GM23338 (cell line): ENCODE measurements around the gene INO80. TPM values are rescaled to one million over a fixed set of nuclear protein-coding genes. Genes with fewer than 3 reads are reported as not detected.

Experiments used
- ATAC-seq: fragments of 200-7000 bp; cut with Tn5 transposase; 3 replicates; pipeline ENCODE4 v1.9.1; 2020
- DNase-seq: peaks from one replicate; pipeline ENCODE4 v3.0.0-alpha.2; 2015; ENCODE audit warnings: low spot score
- H2AFZ ChIP-seq: fragments of 200-600 bp; sonication (generic); 2 replicates; pipeline ENCODE4 v1.8.0; 2016; ENCODE audit warnings: antibody characterized with exemption, mild to moderate bottlenecking, moderate library complexity
- H3F3A ChIP-seq: fragments of 200-600 bp; sonication (generic); replicated peaks from 2 replicates; pipeline ENCODE4 v1.8.0; 2017; ENCODE audit warnings: antibody characterized with exemption, mixed run types, low read depth
- H3K27ac ChIP-seq: fragments of 200-600 bp; sonication (generic); 2 replicates; pipeline ENCODE4 v1.6.1; 2016; ENCODE audit warnings: low read depth
- H3K27me3 ChIP-seq: fragments of 200-600 bp; sonication (generic); 2 replicates; pipeline ENCODE4 v1.8.0; 2016; ENCODE audit warnings: mild to moderate bottlenecking, mixed run types, moderate library complexity; ENCODE audit not compliant: insufficient read depth
- H3K36me3 ChIP-seq: fragments of 200-600 bp; sonication (generic); 2 replicates; pipeline ENCODE4 v1.8.0; 2016; ENCODE audit warnings: mild to moderate bottlenecking; ENCODE audit not compliant: insufficient read depth
- H3K4me1 ChIP-seq: fragments of 200-600 bp; sonication (generic); 2 replicates; pipeline ENCODE4 v1.8.0; 2016; ENCODE audit warnings: mild to moderate bottlenecking, moderate library complexity; ENCODE audit not compliant: insufficient read depth
- H3K4me2 ChIP-seq: fragments of 200-600 bp; sonication (generic); 2 replicates; pipeline ENCODE4 v1.7.1; 2017; ENCODE audit warnings: mixed run types
- H3K4me3 ChIP-seq: fragments of 200-600 bp; sonication (generic); 2 replicates; pipeline ENCODE4 v1.6.1; 2016; ENCODE audit warnings: mixed run types
- H3K79me2 ChIP-seq: fragments of 200-600 bp; sonication (generic); replicated peaks from 2 replicates; pipeline ENCODE4 v1.8.0; 2017; ENCODE audit warnings: mild to moderate bottlenecking; ENCODE audit not compliant: insufficient read depth
- H3K9me2 ChIP-seq: fragments of 200-600 bp; sonication (generic); 2 replicates; pipeline ENCODE4 v1.8.0; 2017; ENCODE audit not compliant: insufficient read depth
- H4K20me1 ChIP-seq: fragments of 200-600 bp; sonication (generic); replicated peaks from 2 replicates; pipeline ENCODE4 v1.8.0; 2017; ENCODE audit warnings: mild to moderate bottlenecking; ENCODE audit not compliant: insufficient read depth
- H3K27ac Mint-ChIP-seq: 2 replicates; pipeline ENCODE4 v1.8.0; 2020; ENCODE audit warnings: inconsistent platforms, mild to moderate bottlenecking, moderate library complexity, mixed read lengths
- H3K27me3 Mint-ChIP-seq: 3 replicates; pipeline ENCODE4 v1.8.0; 2022; ENCODE audit warnings: low read depth, mild to moderate bottlenecking, moderate library complexity, mixed read lengths, inconsistent platforms; ENCODE audit not compliant: insufficient read depth, poor library complexity
- H3K36me3 Mint-ChIP-seq: 3 replicates; pipeline ENCODE4 v1.8.0; 2021; ENCODE audit warnings: low read depth, mild to moderate bottlenecking, inconsistent platforms, moderate library complexity, mixed read lengths
- H3K4me1 Mint-ChIP-seq: 3 replicates; pipeline ENCODE4 v1.8.0; 2020; ENCODE audit warnings: mild to moderate bottlenecking, inconsistent platforms, mixed read lengths
- H3K4me3 Mint-ChIP-seq: 3 replicates; pipeline ENCODE4 v1.8.0; 2021; ENCODE audit warnings: moderate library complexity, mild to moderate bottlenecking, inconsistent platforms, mixed read lengths
- H3K9me3 Mint-ChIP-seq: 3 replicates; pipeline ENCODE4 v1.8.0; 2020; ENCODE audit warnings: moderate library complexity, mild to moderate bottlenecking, inconsistent platforms, mixed read lengths
- CREB1 ChIP-seq: fragments of 250-450 bp; sonication (Bioruptor Pico); IDR thresholded peaks from 2 replicates; pipeline ENCODE4 v1.5.0; 2020; ENCODE audit warnings: low read depth, mild to moderate bottlenecking, moderate library complexity
- ETS1 ChIP-seq: IDR thresholded peaks from 2 replicates; pipeline ENCODE4 v1.6.1; 2016; ENCODE audit warnings: antibody characterized with exemption
- NANOG ChIP-seq: IDR thresholded peaks from 2 replicates; pipeline ENCODE4 v1.6.1; 2016; ENCODE audit warnings: antibody characterized with exemption, borderline replicate concordance
- POLR2AphosphoS5 ChIP-seq: IDR thresholded peaks from 2 replicates; pipeline ENCODE4 v1.6.1; 2016; ENCODE audit warnings: antibody characterized with exemption, low read depth
- REST ChIP-seq: IDR thresholded peaks from one replicate; pipeline ENCODE4 v1.6.1; 2018; ENCODE audit warnings: antibody characterized with exemption; ENCODE audit not compliant: unreplicated experiment
- ZNF114 ChIP-seq: fragments of 250-450 bp; sonication (Bioruptor Pico); IDR thresholded peaks from 2 replicates; pipeline ENCODE4 v1.5.0; 2020; ENCODE audit warnings: mild to moderate bottlenecking, moderate library complexity
- ZNF462 ChIP-seq: fragments of 250-450 bp; sonication (Bioruptor Pico); IDR thresholded peaks from 2 replicates; pipeline ENCODE4 v1.5.0; 2020; ENCODE audit warnings: mild to moderate bottlenecking, moderate library complexity
- polyA plus RNA-seq: library from polyadenylated mRNA; unstranded; fragments of >200 nt; fragmentation: Nextera tagmentation; extraction: Ambion mirVana; gene quantifications from 2 replicates; pipeline ENCODE4 v1.2.1, GENCODE V29; 2016
- total RNA-seq: library from RNA; depleted of rRNA; stranded (reverse); fragments of >200 nt; shearing (Covaris generic); gene quantifications from 2 replicates; pipeline ENCODE4 v1.2.3, GENCODE V29; 2014

The INO80 gene
- total and polyA plus RNA-seq, 2 experiments from 2014 or later, result 6.5 to 24.9 TPM

- DNase-seq (peak; percentile 44), ATAC-seq (peak; percentile 2)
- H3K4me2 ChIP-seq, result peak overlapping the region; percentile 88
- Mint-ChIP-seq H3K27me3 (peaks cover 35% of the 10 kb centered on the region), H3K4me1 (peaks cover 55% of the 10 kb centered on the region), H3K9me3 (no peaks in the 10 kb centered on the region; the same call in none of the 3 replicates), H3K4me3 (peak overlapping the region; percentile 94), H3K27ac (peak overlapping the region; percentile 100), H3K36me3 (peaks cover 48% of the 10 kb centered on the region)
- H3K4me3 ChIP-seq, result peak overlapping the region; percentile 98
- peaks cover 28% of the 10 kb centered on the region for H3K4me1 ChIP-seq
- peaks cover 26% of the 10 kb centered on the region for H3F3A ChIP-seq
- peak overlapping the region; percentile 36 for H3K27ac ChIP-seq
- TF ChIP-seq ZNF114, result no peak
- no peak for TF ChIP-seq CREB1 (CRISPR knock-in tag)
- H4K20me1 ChIP-seq, result no peaks in the 10 kb centered on the region; the same call in 1 of the 2 replicates
- H3K79me2 ChIP-seq, result peaks cover 31% of the 10 kb centered on the region
- H3K27me3 ChIP-seq, result no peaks in the 10 kb centered on the region
- no peak overlapping the region for H2AFZ ChIP-seq
- peaks cover 7% of the 10 kb centered on the region for H3K36me3 ChIP-seq
- no peaks in the 10 kb centered on the region for H3K9me2 ChIP-seq
Measured at GRCh38 chr15:40953713-40954074, 162.4 kb downstream of the INO80 start.

GRCh38 chr15:40952901-40953712 lies 163.0 kb downstream of the INO80 start, which contains the start of gene CHAC1:
Gene CHAC1, plus strand, starts transcription at chr15:40953471. Its CDS starts 113 bp downstream, at chr15:40953584.
- peaks cover 48% of the 10 kb centered on the region for H3K36me3 Mint-ChIP-seq
- H3K4me2 ChIP-seq, result peak within 1 kb of the TSS; percentile 88
- H3F3A ChIP-seq, result peaks cover 26% of the 10 kb centered on the region
- no peaks in the 10 kb centered on the region for H3K27me3 ChIP-seq
- peaks cover 31% of the 10 kb centered on the region for H3K79me2 ChIP-seq
- peak within 1 kb of the TSS; percentile 94 for H3K4me3 Mint-ChIP-seq
- H3K27ac ChIP-seq, result peak within 1 kb of the TSS; percentile 98
- peaks cover 30% of the 10 kb centered on the region for H3K27me3 Mint-ChIP-seq
- peak within 1 kb of the TSS; percentile 100 for H3K27ac Mint-ChIP-seq
- H3K36me3 ChIP-seq, result peaks cover 7% of the 10 kb centered on the region
- peaks cover 53% of the 10 kb centered on the region for H3K4me1 Mint-ChIP-seq
- DNase-seq (peak; percentile 99), ATAC-seq (peak; percentile 83)
- H2AFZ ChIP-seq, result no peak within 1 kb of the TSS
- H3K4me1 ChIP-seq, result peaks cover 34% of the 10 kb centered on the region
- H3K4me3 ChIP-seq, result peak within 1 kb of the TSS; percentile 98
- no peaks in the 10 kb centered on the region for H3K9me2 ChIP-seq
- no peaks in the 10 kb centered on the region; the same call in 1 of the 2 replicates for H4K20me1 ChIP-seq
- no peaks in the 10 kb centered on the region; the same call in none of the 3 replicates for H3K9me3 Mint-ChIP-seq
- TF ChIP-seq ZNF114, result peak; percentile 92
- TF ChIP-seq NANOG, result no peak
- TF ChIP-seq POLR2AphosphoS5, result peak; percentile 96
- TF ChIP-seq CREB1 (CRISPR knock-in tag), result peak; percentile 72
- TF ChIP-seq ETS1, result no peak; the same call in 1 of the 2 replicates
- no peak for TF ChIP-seq ZNF462 (CRISPR knock-in tag)
- no peak for TF ChIP-seq REST
